ENCODE results near the gene SLC25A6. TPM values are rescaled to one million over a fixed set of nuclear protein-coding genes. Genes with fewer than 3 reads are reported as not detected.

Gene SLC25A6
- total and polyA plus RNA-seq, 2 donors (not counting 3 experiments of a cell fraction or from before 2014, with no cell fraction given), result 410 to 1,153 TPM

GRCh38 chrX:1355131-1356046, 36.5 kb downstream of the SLC25A6 start:
- POLR2A ChIA-PET, result no interaction called here
- Histone ChIP-seq H3K9me1 (replicated peaks; ENCODE audit: control insufficient read depth, extremely low read depth, insufficient read depth, low read length) (no peaks in the 10 kb centered on the region), H3K9me3 (replicated peaks; ENCODE audit: control insufficient read depth, insufficient read depth, low read length) (no peaks in the 10 kb centered on the region), H3K9ac (replicated peaks; ENCODE audit: extremely low read depth, insufficient read depth, low read length) (no peak overlapping the region), H3K27me3 (ENCODE audit: control insufficient read depth in 2 of 2, insufficient read depth in 2 of 2, low read length in 2 of 2) (no peaks in the 10 kb centered on the region), H3K36me3 (ENCODE audit: control insufficient read depth in 2 of 2, extremely low read depth in 1 of 2, insufficient read depth in 2 of 2, low read length in 2 of 2) (peaks cover 0 to 2% of the 10 kb centered on the region in 2 experiments), H3K27ac (ENCODE audit: insufficient read depth, low read depth, low read length) (no peak overlapping the region), H3K4me2 (ENCODE audit: insufficient read depth, low read length) (no peak overlapping the region), H3K79me2 (ENCODE audit: control insufficient read depth, insufficient read depth, low read length) (no peaks in the 10 kb centered on the region), H3K4me3 (replicated peaks in 1 of 3; ENCODE audit: insufficient read depth in 1 of 3, low read depth in 1 of 3, low read length in 3 of 3) (no peak overlapping the region), H2AFZ (ENCODE audit: low read depth, low read length) (no peak overlapping the region), H4K20me1 (replicated peaks; ENCODE audit: control insufficient read depth, extremely low read depth, insufficient read depth, low read length) (no peaks in the 10 kb centered on the region), H3K4me1 (ENCODE audit: control insufficient read depth, extremely low read depth, insufficient read depth, low read length) (no peaks in the 10 kb centered on the region)
- intact Hi-C loops (cut with micrococcal nuclease) (loop anchor here (2.0 to 5.0 kb wide), 2 partner anchors 33 to 37 kb away; partner anchors contain the start of gene SLC25A6), dilution Hi-C loops (cut with MboI; ENCODE audit: extremely low pct_ligation_motif_present, low sequenced_read_pairs) (no loop called here)
- no TSS peak for BruUV-seq (replicated peaks)
- CTCF ChIA-PET, result no interaction called here
- TF ChIP-seq MAX (IDR thresholded peaks at IDR 0.05; ENCODE audit: insufficient read depth, insufficient read length) (no peak), CTCF (IDR thresholded peaks at IDR 0.05; ENCODE audit: extremely low read depth in 1 of 2, insufficient read depth in 1 of 2, low read depth in 1 of 2, low read length in 2 of 2) (no peak), GATA2 (IDR thresholded peaks at IDR 0.05; ENCODE audit: insufficient read depth, insufficient read length, low read depth, low read length) (no peak), MYC (IDR thresholded peaks at IDR 0.05; ENCODE audit: low read depth, low read length) (no peak), FOS (IDR thresholded peaks at IDR 0.05; ENCODE audit: borderline replicate concordance, insufficient read depth, low read length) (no peak), JUN (IDR thresholded peaks at IDR 0.05; ENCODE audit: borderline replicate concordance, insufficient read depth, insufficient read length, low read depth) (no peak), EZH2 (IDR thresholded peaks at IDR 0.05; ENCODE audit: borderline replicate concordance, low read depth, low read length, severe bottlenecking) (no peak), POLR2AphosphoS5 (IDR thresholded peaks at IDR 0.05; ENCODE audit: insufficient read depth, low read depth, low read length) (no peak), POLR2A (IDR thresholded peaks at IDR 0.05; ENCODE audit: low read depth, low read length) (no peak)
- no peak for FAIRE-seq
- DNase-seq (ENCODE audit: low read depth, low spot score), result no peak

All from endothelial cell of umbilical vein (primary cell).